GM18520 (cell line): ENCODE data around the gene C1orf174.

Experiments
- ATAC-seq: cut with Tn5 transposase; IDR thresholded peaks from one replicate; pipeline ENCODE4 v1.9.1; 2021; ENCODE audit not compliant: unreplicated experiment

C1orf174 gene

DNA sequence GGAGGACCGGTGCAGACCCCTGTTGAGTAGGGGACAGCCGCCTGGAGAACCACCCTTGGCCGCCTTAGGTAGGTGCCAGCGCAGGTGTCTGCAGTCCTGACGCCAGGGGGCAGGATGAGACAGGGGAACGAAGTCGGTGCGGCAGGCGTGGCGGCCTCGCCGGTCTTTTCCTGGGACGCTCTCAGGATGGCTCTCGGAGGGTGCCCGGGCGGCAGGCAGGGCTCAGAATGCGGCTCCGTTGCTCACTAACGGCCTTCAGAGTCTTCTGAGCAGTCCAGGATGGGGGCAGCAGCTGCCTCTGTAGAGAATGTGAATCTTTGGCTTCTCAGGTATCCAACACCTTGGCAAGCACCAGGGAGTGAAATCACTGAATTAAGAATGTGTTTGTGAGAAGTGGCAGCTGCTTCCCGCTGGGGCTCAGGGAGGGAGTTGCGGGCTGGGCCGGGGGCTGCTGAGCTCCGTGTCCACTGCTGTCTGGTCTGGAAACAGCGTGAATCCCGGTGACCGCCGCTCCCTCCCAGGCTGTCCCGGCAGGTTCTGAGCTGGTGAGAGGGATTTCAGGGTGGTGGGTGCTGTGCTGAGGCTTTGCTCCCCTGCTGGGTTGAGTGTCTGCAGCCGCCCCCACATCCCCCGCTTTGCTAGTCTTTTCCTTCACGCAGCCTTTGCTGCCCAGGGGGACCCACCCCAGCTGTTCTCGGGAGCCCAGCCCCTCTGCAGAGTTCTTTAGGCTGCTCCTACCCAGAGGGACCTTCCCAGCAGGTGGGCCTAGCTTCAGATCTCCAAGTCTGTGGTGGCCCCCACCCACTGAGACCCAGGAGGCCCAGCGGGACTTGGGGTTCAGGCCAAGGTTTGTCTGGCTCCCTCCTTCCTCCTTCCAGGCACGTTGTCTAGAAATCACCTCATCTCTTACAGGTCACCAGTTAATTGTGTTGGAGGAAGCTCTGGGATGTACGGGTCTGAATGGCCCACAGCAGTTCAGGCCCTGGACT is 11.1 kb upstream of the C1orf174 start:
- ATAC-seq: no peak

DNA sequence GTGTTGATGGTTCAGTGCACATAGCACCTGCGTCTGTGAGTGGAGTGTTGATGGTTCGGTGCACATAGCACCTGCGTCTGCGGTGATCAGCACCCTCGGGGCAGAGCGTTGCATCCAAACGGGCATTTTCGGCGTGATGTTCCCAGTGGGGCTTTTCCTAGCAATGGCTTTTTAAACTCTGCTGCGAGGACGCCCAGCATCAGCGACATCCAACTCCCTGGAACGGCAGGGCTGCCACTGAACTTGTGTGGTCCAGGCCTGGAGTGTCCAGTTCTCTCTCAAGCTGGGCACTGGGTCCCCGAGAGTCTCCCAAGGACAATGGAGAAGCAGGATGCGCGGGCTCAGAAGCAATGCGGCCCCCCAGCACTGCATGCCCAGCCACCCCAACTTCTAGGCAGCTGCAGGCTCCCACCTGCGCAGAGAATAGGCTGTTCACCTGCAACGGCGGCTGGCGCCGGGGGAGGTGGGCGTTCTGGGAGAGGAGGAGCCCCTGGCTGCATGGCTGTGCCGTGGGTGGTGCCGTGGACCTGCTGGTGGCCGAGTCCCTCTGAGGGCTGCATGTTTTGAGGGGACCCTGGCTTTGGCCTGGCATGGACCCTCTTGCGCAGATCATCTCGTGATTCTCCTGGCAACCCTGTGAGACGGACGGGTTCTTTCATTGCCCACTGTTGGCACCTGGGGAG is 10.1 kb upstream of the C1orf174 start:
- no peak for ATAC-seq

- no peak for ATAC-seq
Measured at GRCh38 chr1:3909615-3910014, 9.5 kb upstream of the C1orf174 start.

GRCh38 chr1:3908886-3909517 is 8.9 kb upstream of the C1orf174 start:
- ATAC-seq: no peak

DNA sequence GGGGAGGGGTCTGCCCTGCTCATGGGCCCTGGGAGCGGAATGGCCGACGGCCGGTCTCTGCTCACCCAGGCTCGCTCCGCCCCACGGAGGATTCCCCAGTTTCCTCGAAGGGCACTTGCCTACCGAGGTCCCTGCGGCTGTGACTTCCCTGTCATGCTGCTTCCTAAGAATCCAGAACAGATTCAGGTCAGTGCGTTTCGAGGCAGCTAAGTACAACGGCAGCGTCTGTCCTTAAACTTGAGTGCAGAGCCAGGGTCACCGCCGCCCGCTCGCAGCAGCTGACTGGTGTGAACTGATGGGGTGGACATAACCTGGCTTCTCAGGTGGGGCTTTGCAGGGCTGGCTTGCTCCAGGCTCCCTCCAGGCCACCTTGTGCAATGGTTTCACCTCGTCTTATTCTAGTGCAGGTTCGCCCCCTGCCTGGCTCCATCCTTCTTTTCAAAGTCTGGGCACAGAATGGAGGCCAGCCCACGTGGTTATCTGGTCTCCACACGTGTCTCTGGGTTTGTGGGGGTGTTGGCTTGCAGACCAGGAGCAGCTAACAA is 7.6 kb upstream of the C1orf174 start:
- ATAC-seq: no peak

DNA sequence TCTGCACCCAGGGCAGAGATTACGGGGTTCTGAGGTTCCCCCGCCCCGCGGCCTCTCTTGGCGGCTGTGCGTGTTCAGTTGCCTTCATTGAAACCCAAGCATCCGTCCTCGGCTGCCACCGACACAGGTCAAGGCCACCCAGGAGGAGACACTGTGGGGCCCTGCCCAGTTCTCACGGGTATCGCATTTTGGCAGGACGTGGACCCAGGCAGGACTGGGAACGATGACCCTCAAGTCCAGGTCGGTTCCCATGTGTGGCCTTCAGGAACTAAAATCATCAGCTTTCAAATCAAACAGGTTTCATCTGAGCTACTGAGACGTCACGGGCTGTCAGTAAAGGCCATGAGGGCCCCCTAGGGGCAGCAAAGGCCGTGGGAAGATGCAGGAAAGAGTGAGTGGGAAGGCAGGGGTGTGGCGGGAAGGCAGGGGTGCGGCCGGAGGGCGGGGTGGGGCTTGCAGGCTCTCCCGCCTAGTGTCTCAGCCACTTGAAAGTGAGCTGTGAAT is 7.0 kb upstream of the C1orf174 start:
- ATAC-seq: no peak

DNA sequence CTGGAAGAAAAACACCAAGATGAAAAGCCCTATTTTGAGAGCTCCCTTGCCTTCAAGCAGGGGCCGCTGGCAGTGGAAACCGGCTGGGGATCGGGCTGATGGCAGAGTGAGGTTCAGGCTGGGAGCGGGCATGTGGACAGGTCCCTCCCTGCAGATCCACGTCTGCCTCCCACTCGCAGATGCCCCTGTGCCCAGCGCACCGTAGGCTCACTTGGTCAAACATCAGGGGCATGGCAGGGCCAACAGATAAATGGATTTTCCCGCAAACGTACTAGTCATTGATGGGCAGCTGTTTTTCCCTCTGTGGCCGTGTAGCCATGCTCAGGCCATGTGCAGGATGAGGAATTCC is 6.6 kb upstream of the C1orf174 start:
- no peak for ATAC-seq

DNA sequence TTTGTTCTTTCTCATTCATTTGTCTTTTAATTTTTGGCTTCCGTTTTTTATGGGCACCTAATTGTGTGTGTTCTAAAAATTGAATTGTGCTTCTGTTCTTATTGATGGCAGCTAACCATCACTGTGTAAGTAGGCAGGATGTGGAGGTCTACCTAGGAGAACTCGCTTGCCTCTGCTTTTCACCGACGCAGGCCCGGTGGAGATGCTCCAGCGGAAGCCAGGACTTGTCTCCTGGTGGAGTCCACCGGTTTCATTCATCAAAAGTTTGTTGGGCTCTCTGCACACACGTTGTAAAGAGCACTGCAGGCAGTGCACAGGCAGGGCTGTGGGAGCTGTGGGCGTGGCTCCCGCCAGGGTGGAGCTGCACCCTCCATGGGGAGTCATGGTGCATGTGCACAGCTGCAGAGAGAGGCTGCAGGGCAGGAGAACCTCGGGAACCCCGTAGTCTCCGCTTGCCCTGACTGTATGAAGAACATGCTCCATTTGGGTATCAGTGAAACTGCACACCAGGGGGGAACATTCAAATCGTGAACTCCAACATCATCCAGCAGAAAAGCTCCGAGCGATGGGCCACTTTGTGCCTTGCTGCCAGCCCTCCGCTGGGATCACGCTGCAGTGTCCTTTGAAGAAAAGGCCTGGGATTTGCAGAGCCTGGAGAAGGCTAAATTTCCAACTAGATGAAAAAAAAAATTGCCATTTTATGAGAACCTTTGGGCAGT is 6.0 kb upstream of the C1orf174 start:
- ATAC-seq: no peak

DNA sequence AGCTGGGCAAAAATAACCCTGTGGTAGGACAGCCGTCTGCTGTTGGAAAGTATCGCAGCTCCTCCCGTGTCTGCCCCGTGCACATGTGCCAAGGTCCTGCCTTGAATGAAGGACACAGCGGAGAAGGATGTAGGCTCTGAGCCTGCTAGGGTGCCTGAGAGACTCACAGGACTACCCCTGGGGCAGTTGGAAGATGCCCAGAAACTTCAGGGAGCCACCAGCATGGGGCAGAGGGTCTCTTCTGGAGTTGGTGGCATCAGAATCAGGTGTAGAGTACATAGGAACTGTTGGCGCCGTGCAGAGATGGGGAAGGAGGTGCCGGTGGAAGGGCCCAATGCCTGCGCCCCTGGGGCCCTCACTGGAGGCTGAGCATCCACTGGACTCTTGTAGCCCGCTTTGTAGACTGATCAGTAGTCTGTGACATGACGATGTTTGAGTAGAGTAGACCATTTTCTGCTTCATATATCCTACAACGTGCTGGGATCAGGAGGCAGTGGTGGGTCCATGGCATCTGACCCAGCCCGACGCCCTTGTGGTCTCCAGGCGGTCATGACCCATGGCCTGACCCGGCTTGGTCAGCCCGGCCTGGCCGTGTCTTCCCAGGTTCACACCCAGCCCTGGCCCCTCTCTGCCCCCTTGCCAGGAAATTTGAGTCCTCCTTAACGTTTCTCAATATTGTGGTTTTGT is 5.3 kb upstream of the C1orf174 start:
- no peak for ATAC-seq

DNA sequence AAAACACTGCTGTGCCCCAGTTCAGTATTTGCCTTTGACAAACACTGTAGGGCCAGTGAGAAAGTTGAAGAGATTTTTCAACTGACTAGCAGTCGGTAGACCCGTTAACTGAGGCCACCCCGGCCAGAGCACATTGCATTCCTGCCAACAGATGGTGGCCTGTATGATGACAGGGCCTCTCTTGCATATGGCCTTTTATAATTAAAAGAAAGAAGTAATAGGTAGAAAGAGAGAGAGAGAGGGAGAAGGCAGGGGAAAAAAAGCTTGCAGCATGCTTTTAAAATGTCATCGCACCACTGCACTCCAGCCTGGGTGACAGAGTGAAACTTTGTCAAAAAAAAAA is 4.7 kb upstream of the C1orf174 start:
- ATAC-seq: no peak

DNA sequence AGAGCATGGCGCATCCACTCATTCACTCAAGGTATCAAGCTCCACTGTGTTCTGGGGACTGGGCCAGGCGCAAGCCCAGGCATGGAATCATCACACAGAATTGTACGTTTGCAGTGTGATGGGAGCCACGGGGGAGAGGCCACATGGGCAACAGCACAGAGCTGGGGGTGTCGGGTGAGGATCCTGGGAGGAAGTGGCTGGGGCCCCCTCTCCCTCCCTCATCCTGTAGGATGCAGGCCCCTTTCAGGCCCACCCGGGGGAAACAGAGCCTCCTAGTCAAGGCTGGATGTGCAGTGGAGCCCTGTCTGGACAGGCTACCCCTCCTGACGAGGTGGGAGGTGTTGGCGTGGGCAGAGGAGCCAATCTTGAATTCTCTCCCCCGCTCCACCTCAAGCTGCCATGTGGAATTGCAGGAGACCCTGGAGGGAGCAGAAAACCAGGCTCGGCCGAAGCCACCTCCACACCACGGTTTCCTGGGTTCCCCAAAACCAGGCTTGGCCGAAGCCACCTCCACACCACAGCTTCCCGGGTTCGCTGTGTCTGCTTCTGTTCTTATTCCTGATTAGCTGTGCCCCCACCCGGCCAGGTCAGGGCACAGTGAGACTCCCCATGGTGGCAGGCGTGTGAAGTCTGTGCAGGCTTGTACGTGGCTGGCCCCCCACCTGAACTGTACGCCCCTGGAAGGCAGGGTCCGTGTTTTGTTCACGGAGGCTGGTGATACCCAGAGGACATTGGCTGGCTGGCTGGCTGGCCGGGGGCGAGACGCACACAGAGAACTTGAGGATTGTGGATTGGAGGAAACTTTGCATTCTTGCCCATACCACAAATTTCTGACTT is 4.2 kb upstream of the C1orf174 start:
- ATAC-seq: no peak

DNA sequence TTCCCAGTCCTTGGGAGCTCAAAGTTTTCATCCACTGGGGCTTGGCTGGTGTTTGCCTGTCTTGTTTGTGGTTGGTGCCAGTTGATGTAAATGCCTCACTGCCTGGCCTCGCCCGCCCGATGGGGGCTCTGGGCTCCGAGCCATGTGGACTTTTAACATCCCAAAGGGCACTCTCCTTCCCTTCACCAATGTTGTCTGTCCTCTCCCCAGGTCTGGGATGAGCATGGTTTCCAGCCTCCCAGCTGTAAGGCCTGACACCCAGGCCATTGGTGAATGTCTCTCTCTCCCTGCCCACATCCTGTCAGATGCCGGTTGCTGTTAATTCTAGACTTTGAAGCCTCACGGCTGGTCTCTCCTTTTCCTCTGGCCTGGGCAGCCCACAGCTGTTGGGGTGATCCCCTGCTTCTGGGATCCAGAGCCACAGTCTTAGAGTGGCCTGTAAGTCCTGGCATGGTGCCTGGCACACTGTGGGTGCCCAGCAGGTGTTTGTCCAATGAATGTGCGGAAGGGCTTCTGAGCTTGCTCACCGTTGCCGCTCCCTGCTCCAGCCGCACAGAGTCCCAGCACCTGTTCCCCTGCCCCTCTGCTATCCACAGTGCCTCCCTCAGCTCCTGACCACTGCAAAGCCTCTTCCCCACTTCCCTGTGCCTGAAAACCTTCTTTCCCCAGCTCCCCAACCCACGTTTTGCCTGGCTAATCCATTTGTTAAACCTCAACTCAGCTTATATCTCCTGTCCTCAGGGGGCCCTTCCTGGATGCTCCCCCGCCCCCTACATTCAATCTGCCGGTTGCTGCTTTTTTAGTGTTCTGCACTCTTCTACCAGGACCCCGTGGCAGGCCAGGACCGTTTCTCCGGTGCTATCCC is 3.3 kb upstream of the C1orf174 start:
- ATAC-seq: no peak

DNA sequence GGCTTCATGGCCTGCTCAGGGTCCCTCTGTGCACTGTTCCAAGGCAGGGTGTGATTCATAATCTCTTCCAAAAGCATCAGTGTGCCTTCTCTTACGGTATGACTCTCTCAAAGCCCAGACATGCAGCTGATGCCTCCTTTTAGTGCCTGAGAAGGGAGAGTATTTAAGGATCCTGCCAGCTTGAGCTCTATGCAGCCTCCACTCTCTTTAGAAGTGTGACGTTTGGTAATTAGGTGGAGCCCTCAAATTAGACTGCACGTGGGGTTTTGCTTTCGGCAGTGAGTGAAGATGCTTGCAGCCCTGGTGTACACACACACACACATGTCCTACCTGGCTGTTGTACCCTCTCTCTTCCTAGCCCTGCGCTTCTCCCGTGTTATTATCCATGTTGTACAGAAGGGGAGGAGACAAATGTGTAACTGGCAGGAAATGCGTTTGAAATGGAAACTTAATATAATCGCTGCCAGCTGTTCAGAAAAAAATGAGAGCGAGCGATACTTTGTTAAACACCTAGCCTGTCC is 2.6 kb upstream of the C1orf174 start:
- no peak for ATAC-seq

- no peak for ATAC-seq
Measured at GRCh38 chr1:3902111-3902511, 2.0 kb upstream of the C1orf174 start.

DNA sequence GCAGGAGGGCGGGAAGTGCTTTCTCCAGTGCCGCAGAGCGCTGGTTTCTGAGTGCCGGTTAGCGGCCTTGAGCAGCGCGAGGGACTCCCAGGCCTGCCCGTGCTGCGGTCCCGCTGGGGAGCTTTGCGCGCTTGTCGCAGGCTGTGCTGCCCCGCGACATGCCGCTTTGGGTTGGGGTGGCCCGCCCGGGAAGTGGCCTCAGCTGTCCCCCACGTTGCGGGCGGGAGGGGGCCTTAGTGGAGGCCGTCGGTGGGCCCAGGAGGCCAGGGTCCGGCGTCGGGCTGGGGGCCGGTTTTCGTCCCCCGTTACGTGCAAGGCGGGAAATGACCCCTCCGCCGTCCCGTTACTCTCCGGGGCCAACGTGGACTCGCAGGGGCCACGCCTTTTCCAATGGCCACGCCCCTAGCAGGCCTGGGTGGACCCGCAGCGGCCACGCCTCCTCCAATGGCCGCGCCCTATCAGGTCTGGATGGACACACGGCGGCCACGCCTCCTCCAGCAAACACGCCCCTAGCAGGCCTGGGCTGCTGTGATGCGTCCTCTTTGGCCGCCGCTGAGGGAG is 977 bp upstream of the C1orf174 start:
- ATAC-seq: peak; percentile 39

GRCh38 chr1:3899754-3900149 is 320 bp downstream of the C1orf174 start:
- no peak for ATAC-seq

- ATAC-seq: no peak
Measured at GRCh38 chr1:3898994-3899753, 898 bp downstream of the C1orf174 start.
